HepG2 (cell line): ENCODE results near the gene RPL18. TPM values are rescaled to one million over a fixed set of nuclear protein-coding genes. Genes with fewer than 3 reads are reported as not detected.

Experiments used
- ATAC-seq: fragments of 200-7000 bp; cut with Tn5 transposase; 3 replicates; pipeline ENCODE4 v1.9.1; 2020; ENCODE audit warnings: mild to moderate bottlenecking, moderate library complexity
- BruUV-seq: library from RNA; stranded (reverse); fragments of 400-500 nt; replicated peaks from 2 replicates; lab custom pipeline; 2021; lab: Mats Ljungman, UMichigan
- CTCF ChIA-PET: fragments of 300-600 bp; formaldehyde crosslinking; extraction: SDS; loops from one replicate; lab custom pipeline; 2021; ENCODE audit warnings: low total read pairs, inconsistent platforms, low intra/inter-chr PET ratio; lab: Yijun Ruan, JAX
- POLR2A ChIA-PET: fragments of 350-600 bp; sonication (Branson Sonifier 250); formaldehyde crosslinking; loops from one replicate; lab custom pipeline; 2020; ENCODE audit warnings: antibody characterized with exemption, inconsistent platforms; lab: Yijun Ruan, JAX
- DNase-seq: peaks from one replicate; pipeline ENCODE4 v3.0.0-alpha.2; 2015; ENCODE audit warnings: low spot score
- FAIRE-seq: peaks from 3 replicates; lab custom pipeline; 2011; peaks lifted over from hg19 to GRCh38; lab: Jason Lieb, UNC
- H2AFZ ChIP-seq: one replicate; pipeline ENCODE4 v1.6.1; 2011; ENCODE audit warnings: low read length, inconsistent platforms
- H3K27ac ChIP-seq: fragments of 300-600 bp; 3 replicates; pipeline ENCODE4 v1.8.0; 2011; ENCODE audit warnings: mixed run types, mild to moderate bottlenecking, mixed read lengths, low read length, inconsistent platforms; ENCODE audit not compliant: insufficient read depth; ENCODE audit errors: extremely low read length
- H3K27me3 ChIP-seq, 2 experiments: fragments of 200-600 bp in 1 of 2; 2 replicates in 1 of 2; 3 replicates in 1 of 2; pipeline versions ENCODE4 v1.6.0 to v1.8.0; 2011; ENCODE audit warnings: low read length in 2 of 2, mild to moderate bottlenecking in 2 of 2, moderate library complexity in 2 of 2, inconsistent platforms in 1 of 2; ENCODE audit not compliant: insufficient read depth in 2 of 2, control insufficient read depth in 1 of 2
- H3K36me3 ChIP-seq, 2 experiments: fragments of 200-600 bp in 1 of 2; replicated peaks in 1 of 2; 2 replicates in 1 of 2; 3 replicates in 1 of 2; pipeline versions ENCODE4 v1.5.1 to v1.8.0; 2011; ENCODE audit warnings: low read length in 2 of 2, inconsistent platforms in 1 of 2; ENCODE audit not compliant: insufficient read depth in 2 of 2, control insufficient read depth in 1 of 2
- H3K4me1 ChIP-seq: 2 replicates; pipeline ENCODE4 v1.5.1; 2012; ENCODE audit warnings: low read length, inconsistent platforms; ENCODE audit not compliant: insufficient read depth
- H3K4me2 ChIP-seq: 2 replicates; pipeline ENCODE4 v1.6.0; 2011; ENCODE audit warnings: low read depth, low read length, inconsistent platforms
- H3K4me3 ChIP-seq, 3 experiments: fragments of 200-600 bp in 1 of 3; sonication (generic), shearing (Covaris generic) in 1 of 3; replicated peaks in 1 of 3; 2 replicates each; pipeline ENCODE4 v1.5.1; 2011 to 2016; ENCODE audit warnings: low read length in 3 of 3, inconsistent platforms in 2 of 3, low read depth in 2 of 3, mild to moderate bottlenecking in 2 of 3, control low read depth in 1 of 3, mixed read lengths in 1 of 3; ENCODE audit not compliant: insufficient read depth in 1 of 3
- H3K79me2 ChIP-seq: one replicate; pipeline ENCODE4 v1.6.1; 2011; ENCODE audit warnings: low read length, inconsistent platforms; ENCODE audit not compliant: insufficient read depth
- H3K9ac ChIP-seq: 2 replicates; pipeline ENCODE4 v1.6.0; 2011; ENCODE audit warnings: mild to moderate bottlenecking, low read depth, low read length, inconsistent platforms; ENCODE audit not compliant: insufficient read depth
- H3K9me3 ChIP-seq: 2 replicates; pipeline ENCODE4 v1.5.1; 2012; ENCODE audit warnings: mild to moderate bottlenecking, low read length
- H4K20me1 ChIP-seq: 2 replicates; pipeline ENCODE4 v1.6.0; 2011; ENCODE audit warnings: inconsistent platforms, mild to moderate bottlenecking, low read length, moderate library complexity; ENCODE audit not compliant: insufficient read depth
- ZBTB20 ChIP-seq: sonication (generic); formaldehyde crosslinking; IDR thresholded peaks from 2 replicates; pipeline ENCODE4 v1.8.1; 2023; ENCODE audit warnings: missing genetic modification reagents, low read depth, mild to moderate bottlenecking, borderline replicate concordance
- ZNF263 ChIP-seq: sonication (generic); formaldehyde crosslinking; IDR thresholded peaks from 2 replicates; pipeline ENCODE4 v1.4.0; 2020; ENCODE audit warnings: missing genetic modification reagents
- ZNF431 ChIP-seq: sonication (generic); formaldehyde crosslinking; IDR thresholded peaks from 2 replicates; pipeline ENCODE4 v1.9.0; 2022; ENCODE audit warnings: missing genetic modification reagents, low read depth, mild to moderate bottlenecking, borderline replicate concordance
- ZNF782 ChIP-seq: sonication (generic); formaldehyde crosslinking; IDR thresholded peaks from 2 replicates; pipeline ENCODE4 v1.4.0; 2020; ENCODE audit warnings: missing genetic modification reagents, mild to moderate bottlenecking, borderline replicate concordance
- in situ Hi-C: cut with HindIII; loops from 2 replicates; pipeline ENCODE4 v1.10.0; 2017; ENCODE audit warnings: low pct_unique_long_range_greater_than_20kb; ENCODE audit not compliant: extremely low pct_ligation_motif_present
- intact Hi-C: fragments of 100-400 bp; cut with micrococcal nuclease; formaldehyde crosslinking; loops from one replicate; pipeline ENCODE4 v1.10.0; 2022; ENCODE audit not compliant: unreplicated experiment
- polyA plus RNA-seq, 8 experiments: library from polyadenylated mRNA; depleted of rRNA in 3 of 8; stranded (reverse) in 7 of 8; unstranded in 1 of 8; fragments of >200 nt; fragmentation: Illumina TruSeq in 4 of 8; extraction: Trizol in 4 of 8; gene quantifications; 2 replicates each; pipeline versions ENCODE4 v1.2.1 to v1.2.3, GENCODE V29; 2011 to 2016; ENCODE audit warnings: low read depth in 4 of 8, missing spikeins in 1 of 8, mixed read lengths in 1 of 8; ENCODE audit not compliant: insufficient read depth in 1 of 8
- total RNA-seq, 5 experiments: library from RNA; depleted of rRNA; stranded (reverse); fragments of >200 nt; fragmentation: Illumina TruSeq; extraction: Trizol; gene quantifications; 2 replicates each; pipeline ENCODE4 v1.2.3, GENCODE V29; 2016; ENCODE audit warnings: low read depth in 1 of 5
- TF ChIP-seq, protein P1 (sequence below): sonication (generic); formaldehyde crosslinking; IDR thresholded peaks from 2 replicates; pipeline ENCODE4 v1.5.0; 2020; ENCODE audit warnings: mild to moderate bottlenecking, missing genetic modification reagents
- TF ChIP-seq, protein P2 (sequence below): sonication (generic); formaldehyde crosslinking; IDR thresholded peaks from 2 replicates; pipeline ENCODE4 v1.4.0; 2020; ENCODE audit warnings: missing genetic modification reagents
- TF ChIP-seq, protein P3 (sequence below): IDR thresholded peaks from 2 replicates; pipeline ENCODE4 v1.6.1; 2012; ENCODE audit warnings: low read depth, low read length, improper control_type of control experiment
- TF ChIP-seq, protein P4 (sequence below): sonication (generic); formaldehyde crosslinking; IDR thresholded peaks from 2 replicates; pipeline ENCODE4 v1.5.0; 2020; ENCODE audit warnings: mild to moderate bottlenecking, missing genetic modification reagents, moderate library complexity

The RPL18 gene
- total and polyA plus RNA-seq, 2 of the 13 experiments (the other 11 are each of a cell fraction or from before 2014, with no cell fraction given): 1,485 to 1,639 TPM

DNA sequence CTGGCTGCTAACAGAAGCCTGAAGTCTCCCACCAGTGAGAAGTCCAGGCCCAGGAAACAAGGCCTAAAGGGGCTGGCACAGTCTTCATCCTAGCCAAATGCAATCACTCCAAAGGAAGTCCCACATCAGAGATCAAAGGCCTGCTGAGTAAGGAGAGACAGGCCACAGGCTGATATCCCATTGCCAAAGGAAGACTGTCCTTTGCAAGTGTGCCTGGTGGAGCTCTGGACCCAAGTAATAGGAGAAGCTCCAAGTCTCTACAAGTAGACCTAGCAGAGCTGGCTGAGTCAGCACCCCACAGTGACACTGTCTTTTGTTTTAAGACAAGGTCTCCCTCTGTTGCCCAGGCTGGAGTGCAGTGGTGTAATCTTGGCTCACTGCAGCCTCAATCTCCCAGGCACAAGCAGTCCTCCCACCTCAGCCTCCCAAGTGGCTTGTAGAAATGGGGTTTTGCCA, 13.7 kb upstream of the RPL18 start:
- no TSS peak for BruUV-seq
- peak overlapping the region; percentile 90 for H3K27ac ChIP-seq
- H2AFZ ChIP-seq: no peak overlapping the region
- no peaks in the 10 kb centered on the region for H4K20me1 ChIP-seq
- no peak overlapping the region for H3K4me3 ChIP-seq
- CTCF ChIA-PET: no interaction called here
- H3K27me3 ChIP-seq: no peaks in the 10 kb centered on the region; a peak in 1 of 5 replicates
- ATAC-seq (no peak), DNase-seq (no peak), FAIRE-seq (no peak)
- POLR2A ChIA-PET: interaction anchor here (0.9 to 5.8 kb wide), 3 partner anchors 12 to 82 kb away, joined by 3 to 61 read pairs (median 16); partner anchors contain the start of genes CA11, RPL18 and SPHK2
- no peak overlapping the region for H3K9ac ChIP-seq
- peaks cover 65% of the 10 kb centered on the region for H3K4me1 ChIP-seq
- no peaks in the 10 kb centered on the region for H3K79me2 ChIP-seq
- no peaks in the 10 kb centered on the region for H3K9me3 ChIP-seq
- intact Hi-C loops: no loop called here
- H3K4me2 ChIP-seq: no peak overlapping the region
- TF ChIP-seq, protein P1, sequence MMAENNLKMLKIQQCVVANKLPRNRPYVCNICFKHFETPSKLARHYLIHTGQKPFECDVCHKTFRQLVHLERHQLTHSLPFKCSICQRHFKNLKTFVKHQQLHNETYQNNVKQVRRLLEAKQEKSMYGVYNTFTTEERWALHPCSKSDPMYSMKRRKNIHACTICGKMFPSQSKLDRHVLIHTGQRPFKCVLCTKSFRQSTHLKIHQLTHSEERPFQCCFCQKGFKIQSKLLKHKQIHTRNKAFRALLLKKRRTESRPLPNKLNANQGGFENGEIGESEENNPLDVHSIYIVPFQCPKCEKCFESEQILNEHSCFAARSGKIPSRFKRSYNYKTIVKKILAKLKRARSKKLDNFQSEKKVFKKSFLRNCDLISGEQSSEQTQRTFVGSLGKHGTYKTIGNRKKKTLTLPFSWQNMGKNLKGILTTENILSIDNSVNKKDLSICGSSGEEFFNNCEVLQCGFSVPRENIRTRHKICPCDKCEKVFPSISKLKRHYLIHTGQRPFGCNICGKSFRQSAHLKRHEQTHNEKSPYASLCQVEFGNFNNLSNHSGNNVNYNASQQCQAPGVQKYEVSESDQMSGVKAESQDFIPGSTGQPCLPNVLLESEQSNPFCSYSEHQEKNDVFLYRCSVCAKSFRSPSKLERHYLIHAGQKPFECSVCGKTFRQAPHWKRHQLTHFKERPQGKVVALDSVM (CRISPR knock-in tag): peak; percentile 92
- TF ChIP-seq ZNF263 (CRISPR knock-in tag) (peak; percentile 74), ZBTB20 (CRISPR knock-in tag) (no peak), ZNF431 (CRISPR knock-in tag) (no peak), ZNF782 (CRISPR knock-in tag) (no peak)
- TF ChIP-seq, protein P2, sequence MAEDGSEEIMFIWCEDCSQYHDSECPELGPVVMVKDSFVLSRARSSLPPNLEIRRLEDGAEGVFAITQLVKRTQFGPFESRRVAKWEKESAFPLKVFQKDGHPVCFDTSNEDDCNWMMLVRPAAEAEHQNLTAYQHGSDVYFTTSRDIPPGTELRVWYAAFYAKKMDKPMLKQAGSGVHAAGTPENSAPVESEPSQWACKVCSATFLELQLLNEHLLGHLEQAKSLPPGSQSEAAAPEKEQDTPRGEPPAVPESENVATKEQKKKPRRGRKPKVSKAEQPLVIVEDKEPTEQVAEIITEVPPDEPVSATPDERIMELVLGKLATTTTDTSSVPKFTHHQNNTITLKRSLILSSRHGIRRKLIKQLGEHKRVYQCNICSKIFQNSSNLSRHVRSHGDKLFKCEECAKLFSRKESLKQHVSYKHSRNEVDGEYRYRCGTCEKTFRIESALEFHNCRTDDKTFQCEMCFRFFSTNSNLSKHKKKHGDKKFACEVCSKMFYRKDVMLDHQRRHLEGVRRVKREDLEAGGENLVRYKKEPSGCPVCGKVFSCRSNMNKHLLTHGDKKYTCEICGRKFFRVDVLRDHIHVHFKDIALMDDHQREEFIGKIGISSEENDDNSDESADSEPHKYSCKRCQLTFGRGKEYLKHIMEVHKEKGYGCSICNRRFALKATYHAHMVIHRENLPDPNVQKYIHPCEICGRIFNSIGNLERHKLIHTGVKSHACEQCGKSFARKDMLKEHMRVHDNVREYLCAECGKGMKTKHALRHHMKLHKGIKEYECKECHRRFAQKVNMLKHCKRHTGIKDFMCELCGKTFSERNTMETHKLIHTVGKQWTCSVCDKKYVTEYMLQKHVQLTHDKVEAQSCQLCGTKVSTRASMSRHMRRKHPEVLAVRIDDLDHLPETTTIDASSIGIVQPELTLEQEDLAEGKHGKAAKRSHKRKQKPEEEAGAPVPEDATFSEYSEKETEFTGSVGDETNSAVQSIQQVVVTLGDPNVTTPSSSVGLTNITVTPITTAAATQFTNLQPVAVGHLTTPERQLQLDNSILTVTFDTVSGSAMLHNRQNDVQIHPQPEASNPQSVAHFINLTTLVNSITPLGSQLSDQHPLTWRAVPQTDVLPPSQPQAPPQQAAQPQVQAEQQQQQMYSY: no peak
- TF ChIP-seq, protein P3, sequence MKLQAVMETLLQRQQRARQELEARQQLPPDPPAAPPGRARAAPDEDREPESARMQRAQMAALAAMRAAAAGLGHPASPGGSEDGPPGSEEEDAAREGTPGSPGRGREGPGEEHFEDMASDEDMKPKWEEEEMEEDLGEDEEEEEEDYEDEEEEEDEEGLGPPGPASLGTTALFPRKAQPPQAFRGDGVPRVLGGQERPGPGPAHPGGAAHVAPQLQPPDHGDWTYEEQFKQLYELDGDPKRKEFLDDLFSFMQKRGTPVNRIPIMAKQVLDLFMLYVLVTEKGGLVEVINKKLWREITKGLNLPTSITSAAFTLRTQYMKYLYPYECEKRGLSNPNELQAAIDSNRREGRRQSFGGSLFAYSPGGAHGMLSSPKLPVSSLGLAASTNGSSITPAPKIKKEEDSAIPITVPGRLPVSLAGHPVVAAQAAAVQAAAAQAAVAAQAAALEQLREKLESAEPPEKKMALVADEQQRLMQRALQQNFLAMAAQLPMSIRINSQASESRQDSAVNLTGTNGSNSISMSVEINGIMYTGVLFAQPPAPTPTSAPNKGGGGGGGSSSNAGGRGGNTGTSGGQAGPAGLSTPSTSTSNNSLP: no peak
- TF ChIP-seq, protein P4, sequence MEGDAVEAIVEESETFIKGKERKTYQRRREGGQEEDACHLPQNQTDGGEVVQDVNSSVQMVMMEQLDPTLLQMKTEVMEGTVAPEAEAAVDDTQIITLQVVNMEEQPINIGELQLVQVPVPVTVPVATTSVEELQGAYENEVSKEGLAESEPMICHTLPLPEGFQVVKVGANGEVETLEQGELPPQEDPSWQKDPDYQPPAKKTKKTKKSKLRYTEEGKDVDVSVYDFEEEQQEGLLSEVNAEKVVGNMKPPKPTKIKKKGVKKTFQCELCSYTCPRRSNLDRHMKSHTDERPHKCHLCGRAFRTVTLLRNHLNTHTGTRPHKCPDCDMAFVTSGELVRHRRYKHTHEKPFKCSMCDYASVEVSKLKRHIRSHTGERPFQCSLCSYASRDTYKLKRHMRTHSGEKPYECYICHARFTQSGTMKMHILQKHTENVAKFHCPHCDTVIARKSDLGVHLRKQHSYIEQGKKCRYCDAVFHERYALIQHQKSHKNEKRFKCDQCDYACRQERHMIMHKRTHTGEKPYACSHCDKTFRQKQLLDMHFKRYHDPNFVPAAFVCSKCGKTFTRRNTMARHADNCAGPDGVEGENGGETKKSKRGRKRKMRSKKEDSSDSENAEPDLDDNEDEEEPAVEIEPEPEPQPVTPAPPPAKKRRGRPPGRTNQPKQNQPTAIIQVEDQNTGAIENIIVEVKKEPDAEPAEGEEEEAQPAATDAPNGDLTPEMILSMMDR: 0 out of 2 replicates have a peak, but pooled peaks have one; percentile 3
- TF ChIP-seq, all 625 proteins: peak for 3
- no peaks in the 10 kb centered on the region for H3K36me3 ChIP-seq
- in situ Hi-C loops: no loop called here
